ENCODE data around the gene ERC1.
"Not testable (repeated sequence)": the region's sequence is repeated elsewhere in the genome, so short reads cannot be mapped to it uniquely, and the experiment has no call there.

Gene ERC1

GRCh38 chr12:1130164-1130563 lies 139.1 kb downstream of the ERC1 start:
- DNase-seq: no peak

GRCh38 chr12:1130571-1130970 lies 139.5 kb downstream of the ERC1 start:
- DNase-seq: no peak

DNA sequence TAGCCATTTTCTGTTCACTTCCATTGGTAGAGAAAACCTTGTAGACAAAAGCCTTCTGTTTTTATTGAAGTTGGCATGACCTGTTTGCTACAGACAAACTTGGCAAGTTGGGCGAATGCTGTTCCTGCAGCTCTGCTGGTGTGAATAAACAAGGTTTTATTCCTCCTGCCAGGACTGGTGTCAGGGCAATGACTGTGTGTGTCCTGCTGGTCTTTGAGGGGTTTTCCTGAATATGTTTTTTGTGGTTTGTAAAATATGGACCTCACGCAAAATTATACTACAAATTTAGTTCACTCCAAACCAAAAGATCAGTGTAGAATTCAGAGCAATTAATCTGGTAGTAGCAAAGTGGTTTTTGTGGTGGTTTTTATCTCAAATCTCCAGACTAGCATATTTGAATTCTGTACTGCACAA lies 140.8 kb downstream of the ERC1 start:
- DNase-seq: peak in 5 of 14 donors; percentile 5 to 61 (median 30)

DNA sequence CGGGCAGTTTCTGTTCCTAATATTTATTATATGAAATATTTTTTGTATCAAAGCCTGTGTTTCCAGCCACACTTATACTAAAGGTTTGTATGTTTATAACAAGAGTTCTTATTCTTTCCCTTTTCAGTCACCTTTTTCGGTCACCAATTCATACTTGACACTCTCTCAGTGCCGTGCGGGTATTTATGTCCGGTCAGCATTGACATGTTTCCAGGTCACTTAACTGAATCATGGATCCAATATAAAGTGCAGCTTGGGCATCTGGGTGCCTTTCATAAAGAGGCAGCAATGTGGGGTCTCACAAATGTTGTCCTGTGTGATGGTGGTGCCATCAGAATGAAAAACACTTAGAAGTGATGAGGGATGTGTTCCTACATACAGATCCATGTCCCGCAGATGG lies 141.3 kb downstream of the ERC1 start:
- no peak for DNase-seq

DNA sequence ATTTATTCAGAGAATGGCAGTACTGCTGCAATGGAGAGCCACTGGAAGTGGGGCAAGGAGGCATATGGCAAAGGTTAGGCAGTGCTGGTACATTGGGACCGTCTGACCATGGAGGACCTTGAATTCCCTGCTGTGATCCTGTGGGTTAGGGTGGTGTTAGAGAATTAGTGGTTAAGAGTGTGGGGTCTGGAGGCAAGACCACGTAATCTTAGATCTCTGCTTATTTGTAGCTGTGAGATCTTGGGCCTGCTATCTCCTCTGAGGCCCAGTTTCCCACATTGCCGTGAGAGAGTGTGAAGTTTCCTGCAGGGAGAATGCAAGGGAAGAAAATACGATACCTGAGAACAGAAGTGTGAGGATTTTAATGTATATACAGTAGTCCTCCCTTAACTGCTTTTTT lies 147.7 kb downstream of the ERC1 start:
- DNase-seq: no peak

GRCh38 chr12:1146758-1147157 lies 155.7 kb downstream of the ERC1 start:
- not testable (repeated sequence) for DNase-seq

- DNase-seq: no peak
Observed at GRCh38 chr12:1147821-1148220, 156.8 kb downstream of the ERC1 start.

DNA sequence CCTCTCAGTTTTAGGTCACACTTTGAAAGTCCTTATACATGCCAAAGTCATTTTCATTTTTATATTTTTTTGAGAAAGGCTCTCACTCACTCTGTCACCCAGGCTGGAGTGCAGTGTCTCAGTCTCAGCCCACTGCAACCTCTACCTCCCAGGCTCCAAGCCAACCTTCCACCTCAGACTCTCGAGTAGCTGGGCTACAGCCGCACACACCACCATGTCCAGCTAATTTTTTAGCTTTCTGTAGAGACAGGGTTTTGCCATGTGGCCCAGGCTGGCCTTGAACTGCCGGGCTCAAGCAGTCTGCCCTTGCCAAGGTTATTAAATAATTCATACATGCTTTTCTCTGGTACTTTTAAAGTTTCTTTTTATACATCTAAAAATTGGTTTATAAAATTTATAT lies 166.0 kb downstream of the ERC1 start:
- DNase-seq: no peak

DNA sequence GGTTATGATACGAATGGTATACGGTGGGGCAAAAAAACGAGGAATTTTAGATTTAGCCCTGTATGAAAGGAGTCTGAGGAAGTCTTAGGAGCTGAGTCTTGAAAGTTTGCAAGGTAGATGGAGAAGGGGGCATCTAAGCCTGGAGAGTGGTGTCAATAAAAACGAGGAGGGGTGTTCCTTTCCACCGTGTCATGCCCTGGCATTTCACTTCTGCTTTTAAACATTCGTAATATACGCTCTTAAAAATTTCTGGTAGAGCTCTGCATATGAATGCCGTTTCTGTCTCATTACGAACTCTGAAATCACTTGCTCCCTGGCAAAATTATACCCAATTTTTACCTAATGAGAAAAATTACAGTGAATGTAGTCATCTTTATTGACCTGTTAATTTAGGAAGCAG lies 170.2 kb downstream of the ERC1 start:
- DNase-seq: no peak

GRCh38 chr12:1162081-1162760 lies 171.2 kb downstream of the ERC1 start:
- no peak for DNase-seq

- DNase-seq: no peak
Observed at GRCh38 chr12:1167784-1168183, 176.8 kb downstream of the ERC1 start.

DNA sequence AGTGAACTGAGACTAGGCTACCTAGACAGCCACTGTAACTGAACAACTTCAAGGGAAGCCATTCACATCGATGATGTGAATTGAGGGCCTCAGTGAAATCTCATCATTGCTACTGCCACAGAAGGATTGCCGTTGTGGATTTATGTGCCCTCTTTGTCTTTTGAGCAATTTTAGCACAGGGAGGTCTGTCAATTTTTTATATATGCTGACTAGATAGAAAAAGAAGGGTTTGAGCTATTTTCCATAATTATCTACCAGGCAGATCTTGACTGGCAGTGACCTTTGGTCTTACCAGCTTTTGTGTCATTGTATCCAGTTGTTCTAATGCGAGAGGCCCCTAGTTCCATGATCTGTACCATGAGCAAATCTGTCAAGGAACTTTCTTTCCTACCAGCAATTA lies 179.4 kb downstream of the ERC1 start:
- no peak for DNase-seq

DNA sequence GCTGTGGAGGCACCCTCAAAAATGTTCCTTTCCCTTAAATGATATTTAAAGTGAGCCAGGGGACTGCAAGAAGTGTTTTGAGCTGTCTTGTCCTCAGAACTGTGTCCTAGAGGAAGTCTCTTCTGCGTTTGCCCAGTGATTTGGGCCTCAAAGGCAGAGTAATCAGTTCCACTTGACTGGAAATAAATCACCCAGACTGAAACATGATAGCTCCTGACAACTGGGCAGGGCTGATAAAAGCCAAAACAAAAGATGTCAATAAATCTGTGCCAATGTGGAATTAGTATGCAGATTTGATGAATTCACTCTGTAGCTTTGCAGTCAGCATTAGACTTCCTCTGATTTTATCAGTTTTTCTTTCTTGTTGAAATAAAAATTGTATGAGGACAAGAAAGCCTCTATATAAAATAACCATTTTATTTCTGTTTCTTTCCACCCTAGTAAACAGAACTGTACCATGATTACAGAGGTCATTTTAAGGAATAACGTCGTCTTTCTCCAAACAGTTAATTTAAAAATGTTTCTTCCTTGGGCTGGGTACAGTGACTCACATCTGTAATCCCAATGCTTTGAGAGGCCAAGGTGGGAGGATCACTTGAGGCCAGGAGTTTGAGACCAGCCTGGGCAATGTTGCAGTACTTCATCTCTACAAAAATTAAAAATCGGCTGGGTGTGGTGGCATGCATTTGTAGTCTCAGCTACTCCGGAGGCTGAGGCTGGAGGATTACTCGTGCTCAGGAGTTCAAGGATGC lies 180.8 kb downstream of the ERC1 start:
- peak in 1 of 14 donors; percentile 26 for DNase-seq

GRCh38 chr12:1173781-1174617 lies 183.0 kb downstream of the ERC1 start:
- DNase-seq: no peak

GRCh38 chr12:1174659-1175058 lies 183.6 kb downstream of the ERC1 start:
- DNase-seq: no peak

GRCh38 chr12:1176191-1176590 lies 185.2 kb downstream of the ERC1 start:
- no peak for DNase-seq

- DNase-seq: no peak
Observed at GRCh38 chr12:1179128-1179527, 188.1 kb downstream of the ERC1 start.

DNA sequence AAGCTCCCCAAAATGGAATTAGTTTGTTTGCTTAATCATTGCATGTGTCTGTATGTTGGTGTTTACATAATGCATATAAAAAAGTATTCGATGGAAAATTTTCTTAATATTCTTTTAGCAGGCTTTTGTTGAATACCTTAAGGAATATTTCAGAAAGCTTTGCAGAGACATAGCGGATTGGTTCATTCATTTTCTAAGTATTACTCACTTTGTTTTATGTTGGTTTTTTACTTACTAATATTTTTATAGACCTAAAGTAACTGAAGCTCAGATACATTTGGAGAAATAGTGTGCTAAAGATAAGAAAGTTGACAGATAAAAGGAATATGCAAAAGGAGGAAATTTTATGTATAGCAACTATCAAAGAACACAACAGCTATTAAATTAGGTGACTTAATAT lies 191.0 kb downstream of the ERC1 start:
- DNase-seq: no peak

GRCh38 chr12:1184402-1184801 lies 193.4 kb downstream of the ERC1 start:
- DNase-seq: no peak

GRCh38 chr12:1185460-1186182 lies 194.6 kb downstream of the ERC1 start:
- no peak for DNase-seq

- no peak for DNase-seq
Observed at GRCh38 chr12:1186298-1186697, 195.3 kb downstream of the ERC1 start.

DNA sequence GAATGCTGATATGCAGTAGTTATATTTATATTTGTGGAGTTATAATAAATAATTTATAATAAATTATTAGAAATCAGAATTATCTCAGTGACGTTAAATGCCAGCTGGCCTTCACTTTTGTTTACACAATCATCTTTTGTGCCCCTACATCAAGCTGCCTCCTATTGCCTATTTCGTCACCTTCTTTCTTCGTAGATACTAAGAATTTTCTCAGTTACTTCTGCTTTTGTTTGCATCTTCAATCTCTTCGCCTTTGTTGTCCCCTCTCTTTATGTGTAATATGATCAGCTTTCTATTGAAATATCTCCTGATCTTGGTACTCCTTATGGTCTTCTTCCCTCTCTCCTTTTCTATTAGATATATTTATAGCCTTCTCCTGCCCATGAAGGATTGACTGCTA lies 197.0 kb downstream of the ERC1 start:
- DNase-seq: no peak

GRCh38 chr12:1189163-1189562 lies 198.1 kb downstream of the ERC1 start:
- DNase-seq: no peak

Measured in C1 segment of cervical spinal cord (tissue), 14 donors.